Liver (tissue), 9 donors: Measurements from ENCODE around the gene ACAT2. TPM values are rescaled to one million over a fixed set of nuclear protein-coding genes. Genes with fewer than 3 reads are reported as not detected.

Experiments used
- DNase-seq: peaks from one replicate; pipeline ENCODE4 v3.0.0-alpha.2; 2017; ENCODE audit warnings: low spot score
- H3K27ac ChIP-seq, 2 donors: one replicate each; pipeline ENCODE4 v1.7.0; 2013; ENCODE audit warnings: inconsistent platforms in 2 of 2, low read length in 2 of 2, control low read depth in 1 of 2, low read depth in 1 of 2, mild to moderate bottlenecking in 1 of 2
- H3K27me3 ChIP-seq, 4 donors: one replicate each; pipeline versions ENCODE4 v1.6.1 to v1.7.0; 2013; ENCODE audit warnings: low read length in 3 of 4, inconsistent platforms in 1 of 4, mild to moderate bottlenecking in 1 of 4, moderate library complexity in 1 of 4; ENCODE audit not compliant: control insufficient read depth in 4 of 4, insufficient read depth in 4 of 4
- H3K36me3 ChIP-seq, 4 donors: one replicate each; pipeline versions ENCODE4 v1.6.1 to v1.7.0; 2013; ENCODE audit warnings: low read length in 3 of 4, mild to moderate bottlenecking in 3 of 4, low read depth in 1 of 4, moderate library complexity in 1 of 4; ENCODE audit not compliant: control insufficient read depth in 4 of 4, insufficient read depth in 3 of 4
- H3K4me1 ChIP-seq, 4 donors: one replicate each; pipeline versions ENCODE4 v1.6.1 to v1.7.0; 2013; ENCODE audit warnings: low read length in 3 of 4, mild to moderate bottlenecking in 3 of 4, moderate library complexity in 1 of 4; ENCODE audit not compliant: control insufficient read depth in 4 of 4, insufficient read depth in 4 of 4
- H3K4me3 ChIP-seq, 3 donors: one replicate each; pipeline versions ENCODE4 v1.6.1 to v1.7.0; 2013; ENCODE audit warnings: low read length in 3 of 3, control low read depth in 1 of 3, low read depth in 1 of 3, mild to moderate bottlenecking in 1 of 3
- H3K9ac ChIP-seq, 2 donors: one replicate each; pipeline ENCODE4 v1.7.0; 2013; ENCODE audit warnings: low read length in 2 of 2, mild to moderate bottlenecking in 2 of 2, moderate library complexity in 2 of 2, control low read depth in 1 of 2, low read depth in 1 of 2
- H3K9me3 ChIP-seq, 4 donors: one replicate each; pipeline versions ENCODE4 v1.6.1 to v1.7.0; 2013; ENCODE audit warnings: low read length in 3 of 4; ENCODE audit not compliant: control insufficient read depth in 4 of 4
- CTCF ChIP-seq: fragments of 150-350 bp; IDR thresholded peaks from 2 replicates; pipeline ENCODE4 v1.5.1; 2017; ENCODE audit warnings: improper control_type of control experiment, low read depth, low read length; ENCODE audit not compliant: missing input control
- EGR1 ChIP-seq, 2 donors: IDR thresholded peaks; 2 replicates each; pipeline ENCODE4 v1.6.1; 2016 to 2018; ENCODE audit warnings: antibody characterized with exemption in 2 of 2, low read depth in 2 of 2
- FOXA2 ChIP-seq: IDR thresholded peaks from 2 replicates; pipeline ENCODE4 v1.6.1; 2016; ENCODE audit warnings: antibody characterized with exemption
- GABPA ChIP-seq, 2 donors: IDR thresholded peaks in 1 of 2; conservative IDR thresholded peaks in 1 of 2; 2 replicates each; pipeline ENCODE4 v1.6.1; 2016; ENCODE audit warnings: antibody characterized with exemption in 2 of 2, mild to moderate bottlenecking in 1 of 2, moderate library complexity in 1 of 2
- HNF4A ChIP-seq, 2 donors: conservative IDR thresholded peaks; 2 replicates each; pipeline ENCODE4 v1.6.1; 2016; ENCODE audit warnings: antibody characterized with exemption in 2 of 2, mild to moderate bottlenecking in 2 of 2
- HNF4G ChIP-seq: IDR thresholded peaks from 2 replicates; pipeline ENCODE4 v1.6.1; 2016; ENCODE audit warnings: antibody characterized with exemption
- JUND ChIP-seq, 2 donors: IDR thresholded peaks; 2 replicates each; pipeline ENCODE4 v1.6.1; 2016; ENCODE audit warnings: antibody characterized with exemption in 2 of 2
- NR2F2 ChIP-seq: IDR thresholded peaks from 2 replicates; pipeline ENCODE4 v1.6.1; 2016; ENCODE audit warnings: antibody characterized with exemption
- RAD21 ChIP-seq, 2 donors: IDR thresholded peaks; 2 replicates each; pipeline ENCODE4 v1.6.1; 2016; ENCODE audit warnings: antibody characterized with exemption in 2 of 2, mild to moderate bottlenecking in 2 of 2
- RXRA ChIP-seq, 2 donors: IDR thresholded peaks; 2 replicates each; pipeline ENCODE4 v1.6.1; 2017 to 2018; ENCODE audit warnings: antibody characterized with exemption in 2 of 2, mild to moderate bottlenecking in 1 of 2
- SP1 ChIP-seq: IDR thresholded peaks from 2 replicates; pipeline ENCODE4 v1.6.1; 2018; ENCODE audit warnings: antibody characterized with exemption, mild to moderate bottlenecking
- TAF1 ChIP-seq: conservative IDR thresholded peaks from 2 replicates; pipeline ENCODE4 v1.6.1; 2016; ENCODE audit warnings: antibody characterized with exemption, mild to moderate bottlenecking
- YY1 ChIP-seq: IDR thresholded peaks from 2 replicates; pipeline ENCODE4 v1.6.1; 2016; ENCODE audit warnings: antibody characterized with exemption, mild to moderate bottlenecking
- WGBS: extraction: QIAGEN DNeasy Blood & Tissue Kit; methylation state at CpG from one replicate; pipeline ENCODE4 v1.1.7; 2013; 5-methylcytosine and 5-hydroxymethylcytosine counted together
- polyA plus RNA-seq, 2 donors: library from polyadenylated mRNA; stranded (reverse) in 1 of 2; unstranded in 1 of 2; fragments of 200-250 nt in 1 of 2; fragments of >200 nt in 1 of 2; fragmentation: Nextera tagmentation in 1 of 2; extraction: Ambion mirVana in 1 of 2; gene quantifications; one replicate each; pipeline versions ENCODE4 v1.2.1 to v1.2.3, GENCODE V29; 2013 to 2015
- total RNA-seq, 2 donors: library from RNA; depleted of rRNA; stranded (reverse); fragments of >200 nt; gene quantifications; one replicate each; pipeline ENCODE4 v1.2.3, GENCODE V29; 2014
- TF ChIP-seq, protein P1 (sequence below): IDR thresholded peaks from 2 replicates; pipeline ENCODE4 v1.6.1; 2016; ENCODE audit warnings: antibody characterized with exemption, mild to moderate bottlenecking
- TF ChIP-seq, protein P2 (sequence below): IDR thresholded peaks from 2 replicates; pipeline ENCODE4 v1.6.1; 2016; ENCODE audit warnings: antibody characterized with exemption
- donor health status: healthy.
- donor health status: healthy.
- donor health status: healthy.
- donor health status: healthy.
- donor health status: healthy.

ACAT2 gene
- total and polyA plus RNA-seq, 4 donors = 68.2 to 116 (median 94.2) TPM

DNA sequence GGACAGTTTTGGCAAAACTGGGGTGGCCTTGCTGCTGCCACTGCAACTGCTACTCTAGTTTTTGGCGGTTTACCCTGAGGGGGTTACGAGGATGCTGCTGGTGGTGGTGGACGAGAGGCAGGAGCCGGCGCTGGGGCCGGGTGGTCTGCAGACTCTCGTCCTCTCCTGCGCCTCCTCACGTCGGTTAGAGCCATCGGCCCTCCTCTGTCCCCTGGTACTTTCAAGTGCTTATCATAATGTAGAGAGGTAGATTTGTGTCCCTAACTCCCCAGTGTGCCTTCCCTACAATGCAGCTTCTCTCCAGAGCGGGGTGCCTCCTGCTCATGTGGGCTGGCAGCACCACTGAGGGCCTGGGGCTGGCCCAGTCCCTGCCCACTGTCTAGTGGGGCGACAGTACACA is 64.2 kb downstream of the ACAT2 start:
- Histone ChIP-seq H3K27ac (no peak overlapping the region), H3K4me3 (no peak overlapping the region), H3K9ac (no peak overlapping the region), H3K36me3 (no peaks in the 10 kb centered on the region), H3K4me1 (no peaks in the 10 kb centered on the region), H3K27me3 (no peaks in the 10 kb centered on the region), H3K9me3 (no peaks in the 10 kb centered on the region)
- 94% methylated on average over 13 of the region's 13 CpGs for WGBS
- no peak for DNase-seq
- TF ChIP-seq NR2F2 (no peak), HNF4G (no peak)

GRCh38 chr6:159826968-159827647 is 65.3 kb downstream of the ACAT2 start:
- 93% methylated on average over 16 of the region's 16 CpGs for WGBS
- no peak overlapping the region for H3K27ac ChIP-seq
- no peak for TF ChIP-seq HNF4G
- TF ChIP-seq NR2F2 = no peak
- no peak for TF ChIP-seq GABPA (IDR thresholded peaks at IDR 0.05 in 1 of 2, conservative IDR thresholded peaks at IDR 0.05 in 1 of 2)
- TF ChIP-seq RAD21 (IDR thresholded peaks at IDR 0.05) = no peak
- no peak for TF ChIP-seq CTCF
- TF ChIP-seq FOXA2 = no peak
- H3K4me1 ChIP-seq = no peaks in the 10 kb centered on the region
- no peak overlapping the region for H3K4me3 ChIP-seq
- DNase-seq = no peak
- H3K9ac ChIP-seq = no peak overlapping the region
- H3K9me3 ChIP-seq = no peaks in the 10 kb centered on the region
- H3K36me3 ChIP-seq = no peaks in the 10 kb centered on the region
- H3K27me3 ChIP-seq = no peaks in the 10 kb centered on the region

GRCh38 chr6:159828074-159828473 is 66.2 kb downstream of the ACAT2 start:
- Histone ChIP-seq H3K27ac (no peak overlapping the region), H3K9me3 (no peaks in the 10 kb centered on the region), H3K9ac (no peak overlapping the region), H3K4me3 (no peak overlapping the region), H3K36me3 (no peaks in the 10 kb centered on the region), H3K4me1 (no peaks in the 10 kb centered on the region), H3K27me3 (no peaks in the 10 kb centered on the region)
- 68% methylated on average over 7 of the region's 7 CpGs for WGBS
- TF ChIP-seq EGR1 (IDR thresholded peaks at IDR 0.05; ENCODE audit: low read depth in 2 of 2) (no peak), FOXA2 (no peak), NR2F2 (no peak), JUND (IDR thresholded peaks at IDR 0.05) (no peak), HNF4A (conservative IDR thresholded peaks at IDR 0.05) (no peak), TAF1 (no peak), RAD21 (IDR thresholded peaks at IDR 0.05) (no peak), SP1 (no peak), YY1 (no peak), RXRA (IDR thresholded peaks at IDR 0.05) (no peak), CTCF (no peak)
- TF ChIP-seq, protein P1, sequence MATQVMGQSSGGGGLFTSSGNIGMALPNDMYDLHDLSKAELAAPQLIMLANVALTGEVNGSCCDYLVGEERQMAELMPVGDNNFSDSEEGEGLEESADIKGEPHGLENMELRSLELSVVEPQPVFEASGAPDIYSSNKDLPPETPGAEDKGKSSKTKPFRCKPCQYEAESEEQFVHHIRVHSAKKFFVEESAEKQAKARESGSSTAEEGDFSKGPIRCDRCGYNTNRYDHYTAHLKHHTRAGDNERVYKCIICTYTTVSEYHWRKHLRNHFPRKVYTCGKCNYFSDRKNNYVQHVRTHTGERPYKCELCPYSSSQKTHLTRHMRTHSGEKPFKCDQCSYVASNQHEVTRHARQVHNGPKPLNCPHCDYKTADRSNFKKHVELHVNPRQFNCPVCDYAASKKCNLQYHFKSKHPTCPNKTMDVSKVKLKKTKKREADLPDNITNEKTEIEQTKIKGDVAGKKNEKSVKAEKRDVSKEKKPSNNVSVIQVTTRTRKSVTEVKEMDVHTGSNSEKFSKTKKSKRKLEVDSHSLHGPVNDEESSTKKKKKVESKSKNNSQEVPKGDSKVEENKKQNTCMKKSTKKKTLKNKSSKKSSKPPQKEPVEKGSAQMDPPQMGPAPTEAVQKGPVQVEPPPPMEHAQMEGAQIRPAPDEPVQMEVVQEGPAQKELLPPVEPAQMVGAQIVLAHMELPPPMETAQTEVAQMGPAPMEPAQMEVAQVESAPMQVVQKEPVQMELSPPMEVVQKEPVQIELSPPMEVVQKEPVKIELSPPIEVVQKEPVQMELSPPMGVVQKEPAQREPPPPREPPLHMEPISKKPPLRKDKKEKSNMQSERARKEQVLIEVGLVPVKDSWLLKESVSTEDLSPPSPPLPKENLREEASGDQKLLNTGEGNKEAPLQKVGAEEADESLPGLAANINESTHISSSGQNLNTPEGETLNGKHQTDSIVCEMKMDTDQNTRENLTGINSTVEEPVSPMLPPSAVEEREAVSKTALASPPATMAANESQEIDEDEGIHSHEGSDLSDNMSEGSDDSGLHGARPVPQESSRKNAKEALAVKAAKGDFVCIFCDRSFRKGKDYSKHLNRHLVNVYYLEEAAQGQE = no peak
- TF ChIP-seq, protein P2, sequence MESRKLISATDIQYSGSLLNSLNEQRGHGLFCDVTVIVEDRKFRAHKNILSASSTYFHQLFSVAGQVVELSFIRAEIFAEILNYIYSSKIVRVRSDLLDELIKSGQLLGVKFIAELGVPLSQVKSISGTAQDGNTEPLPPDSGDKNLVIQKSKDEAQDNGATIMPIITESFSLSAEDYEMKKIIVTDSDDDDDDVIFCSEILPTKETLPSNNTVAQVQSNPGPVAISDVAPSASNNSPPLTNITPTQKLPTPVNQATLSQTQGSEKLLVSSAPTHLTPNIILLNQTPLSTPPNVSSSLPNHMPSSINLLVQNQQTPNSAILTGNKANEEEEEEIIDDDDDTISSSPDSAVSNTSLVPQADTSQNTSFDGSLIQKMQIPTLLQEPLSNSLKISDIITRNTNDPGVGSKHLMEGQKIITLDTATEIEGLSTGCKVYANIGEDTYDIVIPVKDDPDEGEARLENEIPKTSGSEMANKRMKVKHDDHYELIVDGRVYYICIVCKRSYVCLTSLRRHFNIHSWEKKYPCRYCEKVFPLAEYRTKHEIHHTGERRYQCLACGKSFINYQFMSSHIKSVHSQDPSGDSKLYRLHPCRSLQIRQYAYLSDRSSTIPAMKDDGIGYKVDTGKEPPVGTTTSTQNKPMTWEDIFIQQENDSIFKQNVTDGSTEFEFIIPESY = no peak
- DNase-seq = no peak
